Left forelimb (tissue), 1 donor: ENCODE data around the gene DHCR24.

Source experiments
- DNase-seq: peaks from one replicate; pipeline ENCODE4 v3.0.0-alpha.2; 2018; ENCODE audit warnings: low spot score

DHCR24 gene

GRCh38 chr1:54865238-54866073 is 21.5 kb downstream of the DHCR24 start:
- no peak for DNase-seq

- no peak for DNase-seq
Observed at GRCh38 chr1:54864460-54865208, 22.4 kb downstream of the DHCR24 start.

- DNase-seq: no peak
Observed at GRCh38 chr1:54863267-54863665, 23.7 kb downstream of the DHCR24 start.

- DNase-seq: no peak
Observed at GRCh38 chr1:54861070-54861761, 25.8 kb downstream of the DHCR24 start.

- DNase-seq: no peak
Observed at GRCh38 chr1:54859700-54860391, 27.1 kb downstream of the DHCR24 start.

- no peak for DNase-seq
Observed at GRCh38 chr1:54857746-54858561, 29.0 kb downstream of the DHCR24 start.

- no peak for DNase-seq
Observed at GRCh38 chr1:54857141-54857540, 29.9 kb downstream of the DHCR24 start.

- DNase-seq: no peak
Observed at GRCh38 chr1:54854381-54855020, 32.5 kb downstream of the DHCR24 start.

- DNase-seq: no peak
Observed at GRCh38 chr1:54853793-54854370, 33.1 kb downstream of the DHCR24 start.

- no peak for DNase-seq
Observed at GRCh38 chr1:54853096-54853792, 33.8 kb downstream of the DHCR24 start.

- DNase-seq: no peak
Observed at GRCh38 chr1:54851936-54852524, 35.0 kb downstream of the DHCR24 start.

GRCh38 chr1:54851406-54851805 is 35.6 kb downstream of the DHCR24 start:
- no peak for DNase-seq

- no peak for DNase-seq
Observed at GRCh38 chr1:54850737-54851136, 36.3 kb downstream of the DHCR24 start.

GRCh38 chr1:54850069-54850730 is 36.8 kb downstream of the DHCR24 start:
- DNase-seq: no peak

GRCh38 chr1:54849219-54850068 is 37.6 kb downstream of the DHCR24 start:
- DNase-seq: no peak

- no peak for DNase-seq
Observed at GRCh38 chr1:54848134-54848948, 38.7 kb downstream of the DHCR24 start.

- DNase-seq: no peak
Observed at GRCh38 chr1:54846716-54847284, 40.2 kb downstream of the DHCR24 start.
